Activated naive CD4-positive, alpha-beta T cell treated with anti-CD3 and anti-CD28 coated beads, Interleukin-2, amount 10 ng/mL, durations not matched to agents 5 hours and 36 hours (primary cell): ENCODE measurements around the gene KCNN2. TPM values are rescaled to one million over a fixed set of nuclear protein-coding genes. Genes with fewer than 3 reads are reported as not detected.

ENCODE experiments used
- total RNA-seq, 2 experiments: library from RNA; stranded (reverse); gene quantifications; one replicate each; pipeline ENCODE4 v1.2.3, GENCODE V29; 2021

The KCNN2 gene
- not detected for total RNA-seq

DNA sequence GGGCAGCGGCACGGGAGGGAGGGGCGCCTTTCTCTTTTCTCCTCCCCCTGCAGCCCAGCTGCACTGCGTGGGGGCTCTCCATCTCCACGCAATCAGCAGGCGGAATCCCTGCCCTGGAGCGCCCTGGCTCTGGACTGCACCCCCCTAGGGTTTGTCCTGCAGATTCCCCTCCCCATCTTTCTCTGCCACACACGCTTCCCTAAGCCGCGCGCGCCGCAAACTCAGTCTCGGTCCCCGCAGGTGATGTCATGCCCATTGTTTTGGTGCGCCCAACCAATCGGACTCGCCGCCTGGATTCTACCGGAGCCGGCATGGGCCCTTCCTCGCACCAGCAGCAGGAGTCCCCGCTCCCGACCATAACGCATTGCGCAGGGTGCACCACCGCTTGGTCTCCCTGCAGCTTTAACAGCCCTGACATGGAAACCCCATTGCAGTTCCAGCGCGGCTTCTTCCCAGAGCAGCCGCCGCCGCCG lies at the start of gene KCNN2:
Gene KCNN2 (plus strand): TSS at position 347 of the 473 bp plus-strand sequence. CDS start 70 bp downstream, at position 417.

